H54 (cell line): ENCODE measurements around the gene DLG2.

Experiments used
- DNase-seq: peaks from one replicate; pipeline ENCODE4 v3.0.0; 2011; ENCODE audit warnings: low spot score, mixed read lengths; ENCODE audit not compliant: insufficient read length
- FAIRE-seq: peaks from 3 replicates; lab custom pipeline; 2011; peaks lifted over from hg19 to GRCh38; lab: Jason Lieb, UNC
- POLR2A ChIP-seq: IDR thresholded peaks from 2 replicates; pipeline ENCODE4 v1.6.1; 2011; ENCODE audit warnings: low read depth, mild to moderate bottlenecking, low read length

The DLG2 gene

DNA sequence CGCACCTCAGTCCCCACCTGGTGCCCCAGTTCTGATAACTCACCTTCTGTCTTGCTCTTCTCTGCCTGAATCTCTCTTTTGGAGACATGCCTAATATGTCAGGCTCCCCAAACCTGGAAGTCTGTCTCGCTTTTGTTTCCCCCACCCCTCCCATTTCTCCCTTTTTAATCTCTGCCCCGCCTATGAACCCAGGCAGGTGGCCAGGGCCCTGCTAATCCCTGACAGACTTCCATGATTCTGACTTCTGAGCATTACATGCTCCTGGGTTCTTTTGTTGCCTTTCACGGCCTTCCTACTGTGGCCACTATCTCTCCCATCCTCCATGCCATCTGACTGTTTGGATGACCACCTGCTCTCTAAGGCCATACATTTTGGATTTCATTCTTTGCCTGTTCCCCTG lies 1220.1 kb downstream of the DLG2 start:
- FAIRE-seq, result no peak
- no peak for TF ChIP-seq POLR2A
- DNase-seq, result no peak

DNA sequence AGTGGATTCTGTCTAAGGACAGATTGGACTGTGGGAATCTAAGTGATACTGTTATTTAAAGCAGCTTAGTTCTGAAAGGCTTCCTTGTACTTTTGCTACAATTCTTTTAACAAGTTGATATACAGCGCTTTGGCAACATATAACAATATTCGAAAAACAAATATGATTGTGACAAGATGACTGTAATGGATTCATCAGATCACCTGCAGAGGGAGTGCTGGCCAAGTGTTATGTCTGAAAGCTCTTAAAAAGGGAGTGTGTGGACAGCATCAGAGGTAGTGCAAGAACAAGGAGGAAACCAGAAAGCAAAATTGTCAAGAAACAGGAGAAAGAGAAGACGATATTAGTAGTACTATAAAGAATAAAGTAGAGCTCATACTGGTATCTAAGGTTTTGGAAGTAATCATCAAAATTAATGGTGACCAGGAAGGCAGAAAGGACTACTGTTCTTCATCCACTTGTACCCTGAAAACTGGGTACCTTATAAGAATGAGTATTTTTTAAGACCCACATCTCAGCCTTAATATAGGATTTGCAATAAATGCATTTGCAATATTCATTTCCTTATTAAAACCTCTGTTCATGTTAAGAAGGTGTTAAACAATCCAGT lies 1229.0 kb downstream of the DLG2 start:
- TF ChIP-seq POLR2A, result no peak
- FAIRE-seq, result no peak
- no peak for DNase-seq

GRCh38 chr11:84396521-84396920 lies 1230.6 kb downstream of the DLG2 start:
- TF ChIP-seq POLR2A, result no peak
- DNase-seq (no peak), FAIRE-seq (no peak)

GRCh38 chr11:84390441-84391078 lies 1236.6 kb downstream of the DLG2 start:
- FAIRE-seq, result peak; percentile 41
- DNase-seq, result no peak
- no peak for TF ChIP-seq POLR2A

DNA sequence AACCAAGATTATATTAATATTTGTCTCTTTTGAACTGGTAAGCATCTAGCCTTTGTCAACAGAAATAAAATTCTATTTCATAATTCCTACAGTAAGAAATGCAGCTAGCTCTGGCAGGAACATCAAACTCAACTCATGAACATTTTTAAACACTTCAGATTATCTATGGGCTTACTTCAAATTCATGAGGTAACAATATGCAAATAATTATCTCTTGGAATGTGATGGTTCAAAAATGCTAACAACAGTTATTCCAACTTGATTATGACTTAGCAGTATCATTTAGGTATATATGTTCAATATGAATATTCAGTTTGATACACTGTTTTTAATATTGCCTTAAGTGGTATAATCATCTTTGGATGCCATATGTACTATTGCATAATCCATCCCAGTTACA lies 1237.4 kb downstream of the DLG2 start:
- DNase-seq, result no peak
- no peak for TF ChIP-seq POLR2A
- FAIRE-seq, result no peak

DNA sequence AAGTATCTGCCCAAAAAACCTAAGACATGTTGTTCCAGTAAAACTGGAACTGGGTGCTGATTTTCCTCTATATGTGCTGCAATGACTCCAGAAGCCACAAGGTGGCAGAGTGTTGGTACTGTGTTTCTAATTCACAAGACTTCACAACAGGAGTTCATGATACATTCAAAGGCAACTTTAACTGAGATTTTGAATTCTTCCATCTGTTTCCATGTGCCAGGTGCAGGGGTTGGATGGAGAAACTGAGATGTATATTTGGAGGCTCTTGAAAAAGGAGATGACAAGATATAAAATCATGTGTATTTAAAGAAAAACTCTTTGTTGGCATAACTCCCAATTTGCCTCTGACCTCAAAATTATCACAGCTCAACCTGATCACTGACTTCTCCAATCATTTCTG lies 1242.4 kb downstream of the DLG2 start:
- no peak for DNase-seq
- no peak for TF ChIP-seq POLR2A
- peak; percentile 87 for FAIRE-seq

- no peak for FAIRE-seq
- TF ChIP-seq POLR2A, result no peak
- DNase-seq, result no peak
Measured at GRCh38 chr11:84383576-84383975, 1243.6 kb downstream of the DLG2 start.

- TF ChIP-seq POLR2A, result no peak
- DNase-seq (no peak), FAIRE-seq (no peak)
Measured at GRCh38 chr11:84381666-84382065, 1245.5 kb downstream of the DLG2 start.

DNA sequence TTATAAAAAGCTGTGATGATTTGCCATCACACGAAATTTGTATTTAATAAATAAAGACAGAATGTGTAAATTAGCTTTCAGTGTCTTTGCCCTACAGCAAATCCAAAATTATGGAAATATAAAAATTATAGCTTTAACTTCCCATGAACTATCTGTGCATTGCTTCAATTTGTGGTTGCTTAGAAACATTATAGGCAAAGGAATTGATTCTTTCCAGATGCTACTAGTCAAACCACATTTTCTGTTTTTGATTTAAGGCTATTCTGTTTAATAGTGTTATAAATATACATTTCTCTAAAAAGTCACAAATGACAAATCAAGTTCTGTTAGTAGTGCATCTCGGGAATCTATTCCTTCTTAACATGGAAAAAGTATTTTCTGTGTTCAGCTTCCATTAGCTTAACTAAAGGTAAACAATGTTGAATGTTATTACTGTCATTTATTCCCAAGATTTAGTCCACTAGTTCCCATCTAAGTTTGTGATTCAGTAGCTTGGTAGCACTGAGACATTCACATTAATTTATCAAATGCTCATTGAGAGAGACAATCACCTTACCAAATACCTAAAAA lies 1254.7 kb downstream of the DLG2 start:
- no peak for DNase-seq
- FAIRE-seq, result no peak
- no peak for TF ChIP-seq POLR2A

GRCh38 chr11:84358034-84358433 lies 1269.1 kb downstream of the DLG2 start:
- no peak for TF ChIP-seq POLR2A
- no peak for DNase-seq
- FAIRE-seq, result no peak

- no peak for TF ChIP-seq POLR2A
- FAIRE-seq, result no peak
- no peak for DNase-seq
Measured at GRCh38 chr11:84355911-84356310, 1271.2 kb downstream of the DLG2 start.

GRCh38 chr11:84345597-84345996 lies 1281.5 kb downstream of the DLG2 start:
- FAIRE-seq, result no peak
- no peak for TF ChIP-seq POLR2A
- DNase-seq, result no peak

DNA sequence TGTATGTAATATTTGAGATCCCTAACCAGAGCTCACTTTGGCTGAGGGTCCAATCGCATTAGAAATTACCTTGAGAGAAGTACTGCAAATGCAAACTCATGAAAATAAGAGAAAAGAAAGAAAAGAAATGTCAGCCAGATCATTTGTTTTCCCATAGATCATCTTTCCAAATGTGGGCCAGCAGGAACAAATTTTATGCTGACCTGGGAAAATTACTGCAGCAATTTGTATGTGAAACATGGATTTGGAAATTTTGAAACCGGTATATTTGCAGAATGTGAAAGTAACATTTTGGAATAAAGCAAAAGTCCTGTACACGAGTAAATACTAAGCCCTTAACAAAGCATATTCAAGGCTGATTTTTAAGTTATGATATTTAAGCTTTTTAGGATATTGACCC lies 1282.1 kb downstream of the DLG2 start:
- no peak for TF ChIP-seq POLR2A
- DNase-seq (no peak), FAIRE-seq (no peak)

GRCh38 chr11:84339796-84340195 lies 1287.3 kb downstream of the DLG2 start:
- no peak for FAIRE-seq
- DNase-seq, result no peak
- no peak for TF ChIP-seq POLR2A

GRCh38 chr11:84333221-84333620 lies 1293.9 kb downstream of the DLG2 start:
- DNase-seq (no peak), FAIRE-seq (no peak)
- no peak for TF ChIP-seq POLR2A
